ENCODE data around the gene NR6A1.
A peak's percentile ranks its signal among the peaks of the same experiment; 100 is the strongest.
"Not testable (repeated sequence)": the region's sequence is repeated elsewhere in the genome, so short reads cannot be mapped to it uniquely, and the experiment has no call there.

NR6A1 gene

GRCh38 chr9:124735121-124735520, 36.0 kb downstream of the NR6A1 start:
- H3K36me3 ChIP-seq (ENCODE audit: control insufficient read depth, insufficient read depth, low read length): no peaks in the 10 kb centered on the region
- peaks cover 10% of the 10 kb centered on the region for H3K4me1 ChIP-seq
- no peak overlapping the region for H2AFZ ChIP-seq
- no peaks in the 10 kb centered on the region for H3K9me3 ChIP-seq (ENCODE audit: control insufficient read depth, low read length)
- H3K79me2 ChIP-seq: no peaks in the 10 kb centered on the region
- H3K27ac ChIP-seq: no peak overlapping the region
- no peak overlapping the region for H3K4me2 ChIP-seq (ENCODE audit: low read length)
- no peak overlapping the region for H3K9ac ChIP-seq
- H3K4me3 ChIP-seq (ENCODE audit: low read depth, low read length): no peak overlapping the region
- TF ChIP-seq CTCF (IDR thresholded peaks at IDR 0.05): no peak
- no peaks in the 10 kb centered on the region for H3K27me3 ChIP-seq (ENCODE audit: control insufficient read depth, insufficient read depth, low read length)

GRCh38 chr9:124734741-124735083, 36.4 kb downstream of the NR6A1 start:
- not testable (repeated sequence) for H3K4me3 ChIP-seq (ENCODE audit: low read depth, low read length)

GRCh38 chr9:124733964-124734740, 37.0 kb downstream of the NR6A1 start:
- H3K36me3 ChIP-seq (ENCODE audit: control insufficient read depth, insufficient read depth, low read length): no peaks in the 10 kb centered on the region
- H3K79me2 ChIP-seq: no peaks in the 10 kb centered on the region
- H3K4me2 ChIP-seq (ENCODE audit: low read length): peak overlapping the region; percentile 15
- no peak for TF ChIP-seq CTCF (IDR thresholded peaks at IDR 0.05)
- H3K27me3 ChIP-seq (ENCODE audit: control insufficient read depth, insufficient read depth, low read length): no peaks in the 10 kb centered on the region
- H3K9ac ChIP-seq: no peak overlapping the region
- no peak overlapping the region for H3K27ac ChIP-seq
- H2AFZ ChIP-seq: peak overlapping the region; percentile 11
- H3K4me3 ChIP-seq (ENCODE audit: low read depth, low read length): no peak overlapping the region
- H3K4me1 ChIP-seq: peaks cover 10% of the 10 kb centered on the region
- no peaks in the 10 kb centered on the region for H3K9me3 ChIP-seq (ENCODE audit: control insufficient read depth, low read length)

More at GRCh38 chr9:124734741-124735083, 36.4 kb downstream of the NR6A1 start:
- not testable (repeated sequence) for H3K79me2 ChIP-seq; H3K9me3 ChIP-seq (ENCODE audit: control insufficient read depth, low read length); H3K4me2 ChIP-seq (ENCODE audit: low read length); H3K27me3 ChIP-seq (ENCODE audit: control insufficient read depth, insufficient read depth, low read length); H2AFZ ChIP-seq; H3K36me3 ChIP-seq (ENCODE audit: control insufficient read depth, insufficient read depth, low read length); H3K27ac ChIP-seq; H3K9ac ChIP-seq
- H3K4me1 ChIP-seq: peaks cover 10% of the 10 kb centered on the region

GRCh38 chr9:124730772-124731171, 40.3 kb downstream of the NR6A1 start:
- Histone ChIP-seq H3K27me3 (ENCODE audit: control insufficient read depth, insufficient read depth, low read length) (no peaks in the 10 kb centered on the region), H3K4me3 (ENCODE audit: low read depth, low read length) (no peak overlapping the region), H3K36me3 (ENCODE audit: control insufficient read depth, insufficient read depth, low read length) (no peaks in the 10 kb centered on the region), H3K9ac (no peak overlapping the region), H3K79me2 (no peaks in the 10 kb centered on the region), H3K9me3 (ENCODE audit: control insufficient read depth, low read length) (no peaks in the 10 kb centered on the region), H3K27ac (no peak overlapping the region), H2AFZ (no peak overlapping the region), H3K4me1 (peaks cover 10% of the 10 kb centered on the region), H3K4me2 (ENCODE audit: low read length) (no peak overlapping the region)
- TF ChIP-seq CTCF (IDR thresholded peaks at IDR 0.05): no peak

- no peaks in the 10 kb centered on the region for H3K9me3 ChIP-seq (ENCODE audit: control insufficient read depth, low read length)
- TF ChIP-seq CTCF (IDR thresholded peaks at IDR 0.05): no peak
- H3K36me3 ChIP-seq (ENCODE audit: control insufficient read depth, insufficient read depth, low read length): no peaks in the 10 kb centered on the region
- H3K27me3 ChIP-seq (ENCODE audit: control insufficient read depth, insufficient read depth, low read length): no peaks in the 10 kb centered on the region
- no peak overlapping the region for H3K9ac ChIP-seq
- H3K27ac ChIP-seq: no peak overlapping the region
- H2AFZ ChIP-seq: no peak overlapping the region
- no peak overlapping the region for H3K4me2 ChIP-seq (ENCODE audit: low read length)
- H3K4me1 ChIP-seq: peaks cover 3% of the 10 kb centered on the region
- no peaks in the 10 kb centered on the region for H3K79me2 ChIP-seq
- H3K4me3 ChIP-seq (ENCODE audit: low read depth, low read length): no peak overlapping the region
Observed at GRCh38 chr9:124726886-124727285, 44.2 kb downstream of the NR6A1 start.

Measured in parathyroid adenoma (tissue), 2 donors.